AG09319 (cell line): ENCODE results near the gene STAT3.
A peak's percentile ranks its signal among the peaks of the same experiment; 100 is the strongest.
"Not testable (repeated sequence)": the region's sequence is repeated elsewhere in the genome, so short reads cannot be mapped to it uniquely, and the experiment has no call there.

Source experiments
- DNase-seq: peaks from one replicate; pipeline ENCODE4 v3.0.0-alpha.2; 2010; ENCODE audit warnings: low read depth; ENCODE audit errors: extremely low read depth
- CTCF ChIP-seq: IDR thresholded peaks from 2 replicates; pipeline ENCODE4 v1.5.1; 2011; ENCODE audit warnings: low read depth, mild to moderate bottlenecking, inconsistent platforms, low read length, moderate library complexity

STAT3 gene

GRCh38 chr17:42362245-42362961 is 25.8 kb downstream of the STAT3 start:
- TF ChIP-seq CTCF: no peak
- no peak for DNase-seq

GRCh38 chr17:42361781-42362186 is 26.5 kb downstream of the STAT3 start:
- no peak for TF ChIP-seq CTCF
- no peak for DNase-seq

GRCh38 chr17:42360388-42360787 is 27.9 kb downstream of the STAT3 start:
- DNase-seq: not testable (repeated sequence)

GRCh38 chr17:42359133-42359532 is 29.1 kb downstream of the STAT3 start:
- DNase-seq: no peak
- TF ChIP-seq CTCF: no peak

- DNase-seq: no peak
- TF ChIP-seq CTCF: no peak
Measured at GRCh38 chr17:42358434-42358833, 29.8 kb downstream of the STAT3 start.

GRCh38 chr17:42354956-42355843 is 33.0 kb downstream of the STAT3 start:
- peak; percentile 44 for DNase-seq
- TF ChIP-seq CTCF: no peak

GRCh38 chr17:42348104-42348503 is 40.1 kb downstream of the STAT3 start:
- TF ChIP-seq CTCF: no peak

More at GRCh38 chr17:42348104-42348503, 40.1 kb downstream of the STAT3 start:
- DNase-seq: no peak
